Activated T-helper 1 cell treated with anti-CD3 and anti-CD28 coated beads, Interleukin-12 subunit alpha, Interleukin-12 subunit beta, Interleukin-2, Interleukin-4 antibody, amounts not matched to agents 30 ng/mL and 10 ng/mL and 1 ng/mL, durations not matched to agents 14 hours and 24 hours and 36 hours (primary cell): Measurements from ENCODE around the gene FUBP1. TPM values are rescaled to one million over a fixed set of nuclear protein-coding genes. Genes with fewer than 3 reads are reported as not detected.

Experiments
- DNase-seq: peaks from one replicate; pipeline ENCODE4 v3.0.0; 2021; ENCODE audit warnings: low spot score
- H3K27ac Mint-ChIP-seq: one replicate; pipeline ENCODE4 v1.8.0; 2021; ENCODE audit warnings: mild to moderate bottlenecking, mixed read lengths
- H3K27me3 Mint-ChIP-seq: one replicate; pipeline ENCODE4 v1.8.0; 2022; ENCODE audit warnings: mild to moderate bottlenecking, moderate library complexity, mixed read lengths; ENCODE audit not compliant: insufficient read depth
- H3K36me3 Mint-ChIP-seq: one replicate; pipeline ENCODE4 v1.8.0; 2021; ENCODE audit warnings: low read depth, mixed read lengths
- H3K4me1 Mint-ChIP-seq: one replicate; pipeline ENCODE4 v1.8.0; 2021; ENCODE audit warnings: low read depth, mixed read lengths
- H3K4me3 Mint-ChIP-seq: one replicate; pipeline ENCODE4 v1.8.0; 2021; ENCODE audit warnings: mild to moderate bottlenecking, moderate library complexity, mixed read lengths
- H3K9me3 Mint-ChIP-seq: one replicate; pipeline ENCODE4 v1.8.0; 2021; ENCODE audit warnings: mixed read lengths
- intact Hi-C: fragments of 100-400 bp; cut with micrococcal nuclease; formaldehyde crosslinking; loops from one replicate; pipeline ENCODE4 v1.15.1; 2024
- total RNA-seq: library from RNA; stranded (reverse); gene quantifications from 2 replicates; pipeline ENCODE4 v1.2.3, GENCODE V29; 2022

The FUBP1 gene
- total RNA-seq, 1 donor from 2014 or later, result 278 TPM

DNA sequence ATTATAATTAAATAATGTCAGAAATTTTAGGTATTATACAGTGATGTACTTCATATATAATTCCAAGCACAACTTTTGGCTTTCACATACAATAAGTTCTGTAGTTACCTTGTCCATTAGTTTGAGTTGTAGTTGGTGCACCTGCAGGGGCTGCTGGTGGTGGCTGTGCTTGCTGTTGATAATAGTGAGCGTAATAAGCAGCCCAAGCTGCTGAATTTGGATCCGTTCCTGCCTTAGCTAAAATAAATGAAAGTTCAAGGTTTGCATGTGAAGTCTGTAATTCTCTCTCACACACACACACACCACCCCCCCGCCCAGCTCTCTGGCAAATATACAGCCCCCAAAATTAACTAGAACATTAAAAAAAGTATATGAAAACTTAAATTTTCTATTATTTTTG lies 22.4 kb downstream of the FUBP1 start:
- Mint-ChIP-seq H3K27me3 (no peaks in the 10 kb centered on the region), H3K4me1 (peaks cover 18% of the 10 kb centered on the region), H3K4me3 (no peak overlapping the region), H3K36me3 (peaks cover 56% of the 10 kb centered on the region), H3K27ac (no peak overlapping the region), H3K9me3 (no peaks in the 10 kb centered on the region)
- intact Hi-C loops, result loop anchor here (1.0 to 10.0 kb wide), 2 partner anchors 8 to 232 kb away; no protein-coding TSS in a partner anchor
- no peak for DNase-seq

DNA sequence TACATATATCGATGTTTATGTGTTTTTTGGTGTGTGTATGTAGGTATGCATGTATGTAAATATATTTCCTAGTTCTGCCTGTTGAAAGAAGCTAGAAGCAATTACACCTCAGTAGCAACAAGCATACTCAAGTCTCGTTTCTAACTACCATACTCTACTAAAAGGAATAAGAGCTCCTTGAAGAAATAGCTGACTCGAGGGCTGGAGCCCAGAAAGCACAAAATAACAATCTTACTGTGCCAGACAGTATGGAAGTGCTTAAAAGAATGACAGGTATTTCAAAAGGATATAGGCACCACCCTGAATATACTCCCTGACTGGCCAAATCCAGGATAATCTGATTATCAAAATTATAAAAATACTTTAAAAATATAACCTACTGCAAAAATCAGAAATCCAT lies 23.2 kb downstream of the FUBP1 start:
- Mint-ChIP-seq H3K9me3 (no peaks in the 10 kb centered on the region), H3K36me3 (peaks cover 56% of the 10 kb centered on the region), H3K27ac (no peak overlapping the region), H3K4me3 (no peak overlapping the region), H3K4me1 (peaks cover 22% of the 10 kb centered on the region), H3K27me3 (no peaks in the 10 kb centered on the region)
- intact Hi-C loops, result loop anchor here (1.0 to 10.0 kb wide), 3 partner anchors 7 to 231 kb away; no protein-coding TSS in a partner anchor
- DNase-seq, result no peak

DNA sequence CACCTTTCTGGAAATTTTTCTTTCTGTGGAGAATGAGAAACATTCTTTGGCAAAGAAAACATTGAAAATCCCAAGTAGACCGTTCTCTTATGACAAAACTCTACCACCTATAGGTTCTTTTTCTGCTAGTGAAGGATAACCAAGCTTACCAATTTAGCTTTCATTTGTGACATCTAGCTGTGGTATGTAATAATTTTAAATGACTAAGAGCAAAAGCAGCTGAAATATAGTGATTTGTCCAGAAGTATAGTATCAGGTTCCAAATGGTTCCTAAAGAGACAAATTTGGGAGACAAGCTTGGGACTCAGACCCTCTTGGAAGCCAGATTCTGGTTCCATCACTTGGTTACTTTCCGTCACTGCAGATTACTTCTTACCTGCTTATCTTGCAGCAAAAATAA lies 24.4 kb downstream of the FUBP1 start:
- Mint-ChIP-seq H3K9me3 (no peaks in the 10 kb centered on the region), H3K4me1 (peaks cover 26% of the 10 kb centered on the region), H3K27ac (no peak overlapping the region), H3K4me3 (no peak overlapping the region), H3K27me3 (no peaks in the 10 kb centered on the region), H3K36me3 (peaks cover 48% of the 10 kb centered on the region)
- intact Hi-C loops, result loop anchor here (10.0 kb wide), 1 partner anchor 230 kb away; no protein-coding TSS in a partner anchor
- DNase-seq, result no peak

DNA sequence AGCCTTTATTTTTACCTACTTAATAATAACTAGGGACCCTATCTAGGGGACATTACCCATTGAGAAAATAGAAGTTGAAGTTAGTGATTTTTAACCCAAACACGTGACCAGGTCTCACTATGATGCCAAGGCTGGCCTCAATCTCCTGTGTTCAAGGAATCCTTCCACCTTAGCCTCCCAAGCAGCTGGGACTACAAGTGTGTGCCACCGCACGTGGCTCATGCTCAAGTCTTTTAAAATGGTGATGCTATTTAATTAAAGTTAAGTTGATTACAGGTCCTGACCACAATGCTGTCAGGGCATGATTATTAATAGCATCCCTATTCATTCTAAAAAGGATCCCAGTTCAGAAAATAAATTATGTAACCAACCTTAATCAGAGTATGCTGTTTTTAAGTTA lies 25.0 kb downstream of the FUBP1 start:
- intact Hi-C loops, result loop anchor here (10.0 kb wide), 1 partner anchor 229 kb away; no protein-coding TSS in a partner anchor
- DNase-seq, result no peak
- Mint-ChIP-seq H3K27me3 (no peaks in the 10 kb centered on the region), H3K36me3 (peaks cover 46% of the 10 kb centered on the region), H3K27ac (no peak overlapping the region), H3K4me1 (peaks cover 23% of the 10 kb centered on the region), H3K9me3 (no peaks in the 10 kb centered on the region), H3K4me3 (no peak overlapping the region)

DNA sequence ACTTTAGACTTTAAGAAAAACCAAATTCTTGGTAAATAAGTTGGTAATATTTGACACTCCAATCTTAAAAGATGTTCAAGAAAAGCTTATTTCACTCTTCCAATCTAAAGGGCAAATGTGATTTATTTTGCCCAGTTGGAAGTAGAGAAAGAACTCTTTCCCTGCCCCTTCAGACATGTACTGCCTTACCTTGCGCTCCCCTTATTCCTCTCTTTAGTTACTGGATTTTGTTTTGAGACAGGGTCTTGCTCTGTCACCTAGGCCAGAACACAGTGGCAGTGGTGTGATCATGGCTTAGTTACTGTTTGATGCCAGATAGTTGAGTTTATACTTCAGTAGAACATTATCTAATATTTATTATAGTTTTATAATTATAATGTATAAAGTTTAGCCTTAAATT lies 27.5 kb downstream of the FUBP1 start:
- peaks cover 22% of the 10 kb centered on the region for H3K4me1 Mint-ChIP-seq
- no peak overlapping the region for H3K27ac Mint-ChIP-seq
- no peaks in the 10 kb centered on the region for H3K9me3 Mint-ChIP-seq
- DNase-seq, result no peak
- H3K27me3 Mint-ChIP-seq, result no peaks in the 10 kb centered on the region
- intact Hi-C loops, result loop anchor here (2.0 to 10.0 kb wide), 2 partner anchors 13 to 227 kb away; no protein-coding TSS in a partner anchor
- peaks cover 52% of the 10 kb centered on the region for H3K36me3 Mint-ChIP-seq
- H3K4me3 Mint-ChIP-seq, result no peak overlapping the region

DNA sequence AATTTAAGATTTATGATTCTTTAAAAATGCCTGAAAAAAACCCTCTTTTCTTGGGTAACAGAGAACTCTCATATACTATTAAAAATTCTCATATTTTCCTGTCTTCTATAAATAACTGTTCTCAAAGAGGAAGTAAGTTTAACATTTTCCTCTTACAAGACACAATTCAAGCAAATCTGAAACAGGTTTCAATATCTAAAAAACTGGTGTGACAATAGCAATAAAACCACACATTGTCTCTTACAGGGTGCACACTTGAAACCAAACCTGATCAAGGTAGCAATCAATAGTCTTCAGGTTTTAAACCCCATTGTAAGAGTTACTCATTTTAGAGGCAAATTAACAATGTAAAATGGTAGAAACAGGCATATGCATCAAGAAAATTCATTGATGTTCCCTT lies 28.0 kb downstream of the FUBP1 start:
- intact Hi-C loops, result loop anchor here (2.0 to 10.0 kb wide), 2 partner anchors 14 to 226 kb away; no protein-coding TSS in a partner anchor
- Mint-ChIP-seq H3K36me3 (peaks cover 52% of the 10 kb centered on the region), H3K27ac (no peak overlapping the region), H3K4me1 (peaks cover 22% of the 10 kb centered on the region), H3K4me3 (no peak overlapping the region), H3K9me3 (no peaks in the 10 kb centered on the region), H3K27me3 (no peaks in the 10 kb centered on the region)
- DNase-seq, result no peak

DNA sequence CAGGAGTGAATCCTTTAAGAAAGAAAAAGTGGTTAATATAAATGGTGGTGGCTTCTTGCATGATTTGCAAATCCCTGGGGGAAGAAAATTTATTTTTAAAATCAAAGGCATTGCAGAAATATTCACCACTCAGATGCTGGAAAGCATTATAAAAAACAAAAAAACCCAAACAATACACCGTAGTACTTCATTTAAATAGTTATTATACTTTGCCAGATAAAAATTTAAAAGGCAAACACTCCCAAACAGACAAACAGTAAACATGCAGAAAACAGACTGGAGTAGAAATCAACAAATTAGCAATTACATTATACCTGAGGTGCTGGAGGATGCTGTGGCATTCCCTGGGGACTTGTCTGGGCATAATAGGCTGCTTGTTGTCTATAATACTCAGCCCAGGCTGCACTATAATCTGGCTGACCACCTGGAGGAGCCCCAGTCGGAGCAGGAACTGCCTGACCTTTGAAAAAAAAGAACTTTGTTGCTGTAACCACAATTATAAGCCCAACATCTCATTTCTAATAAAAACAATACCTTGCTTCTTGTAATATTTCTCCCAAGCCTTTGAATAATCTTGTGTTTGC lies 29.9 kb downstream of the FUBP1 start:
- H3K27ac Mint-ChIP-seq, result no peak overlapping the region
- H3K36me3 Mint-ChIP-seq, result peaks cover 50% of the 10 kb centered on the region
- H3K27me3 Mint-ChIP-seq, result no peaks in the 10 kb centered on the region
- no peaks in the 10 kb centered on the region for H3K9me3 Mint-ChIP-seq
- intact Hi-C loops, result loop anchor here (1.0 to 10.0 kb wide), 2 partner anchors 7 to 124 kb away; no protein-coding TSS in a partner anchor
- DNase-seq, result no peak
- peaks cover 22% of the 10 kb centered on the region for H3K4me1 Mint-ChIP-seq
- H3K4me3 Mint-ChIP-seq, result no peak overlapping the region

DNA sequence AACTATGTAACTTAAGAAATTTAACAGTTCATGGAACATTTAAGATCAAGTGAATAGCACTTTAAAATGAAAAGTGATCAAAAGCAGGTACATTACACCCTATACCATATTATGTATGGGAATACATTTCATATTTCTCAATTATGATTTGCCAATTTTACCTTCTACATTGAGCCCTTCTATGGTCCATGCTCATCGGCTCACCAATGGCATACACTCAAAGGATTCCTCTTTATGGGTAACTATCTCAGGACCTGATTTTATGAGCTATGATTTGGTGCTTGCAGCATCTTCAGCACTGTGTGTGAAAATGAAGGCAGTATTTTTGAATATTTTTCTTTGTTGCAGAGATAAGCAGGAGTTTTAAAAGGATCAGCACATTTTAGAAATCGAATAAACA lies 33.5 kb downstream of the FUBP1 start:
- intact Hi-C loops, result loop anchor here (10.0 kb wide), 1 partner anchor 121 kb away; no protein-coding TSS in a partner anchor
- Mint-ChIP-seq H3K36me3 (peaks cover 46% of the 10 kb centered on the region), H3K27ac (no peak overlapping the region), H3K4me3 (no peak overlapping the region), H3K9me3 (no peaks in the 10 kb centered on the region), H3K4me1 (peaks cover 27% of the 10 kb centered on the region), H3K27me3 (no peaks in the 10 kb centered on the region)
- no peak for DNase-seq

DNA sequence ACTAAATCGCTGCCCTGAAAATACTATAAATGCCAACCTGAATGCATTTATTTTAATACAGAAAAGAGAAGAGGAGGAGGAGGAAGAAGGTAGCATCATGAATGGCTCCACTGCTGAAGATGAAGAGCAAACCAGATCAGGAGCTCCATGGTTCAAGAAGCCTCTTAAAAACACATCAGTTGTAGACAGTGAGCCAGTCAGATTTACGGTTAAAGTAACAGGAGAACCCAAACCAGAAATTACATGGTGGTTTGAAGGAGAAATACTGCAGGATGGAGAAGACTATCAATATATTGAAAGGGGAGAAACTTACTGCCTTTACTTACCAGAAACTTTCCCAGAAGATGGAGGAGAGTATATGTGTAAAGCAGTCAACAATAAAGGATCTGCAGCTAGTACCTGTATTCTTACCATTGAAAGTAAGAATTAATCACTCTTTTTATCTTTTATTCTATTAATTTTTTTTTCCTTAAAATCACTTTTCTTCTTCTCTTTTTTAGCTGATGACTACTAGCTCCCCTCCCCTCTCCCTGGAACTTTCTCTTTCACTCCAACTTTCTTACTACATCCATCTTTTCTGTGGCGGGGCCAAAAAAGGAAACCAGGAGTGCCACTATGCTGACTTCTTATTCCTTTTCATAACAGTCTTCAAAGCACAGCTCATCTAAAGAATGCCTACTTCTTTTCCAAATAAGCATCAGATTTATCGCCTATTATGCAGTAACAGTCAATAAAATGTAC lies 36.3 kb downstream of the FUBP1 start:
- DNase-seq, result no peak
- H3K36me3 Mint-ChIP-seq, result peaks cover 32% of the 10 kb centered on the region
- peaks cover 20% of the 10 kb centered on the region for H3K4me1 Mint-ChIP-seq
- peak overlapping the region; percentile 4 for H3K27ac Mint-ChIP-seq
- no peaks in the 10 kb centered on the region for H3K9me3 Mint-ChIP-seq
- intact Hi-C loops, result loop anchor here (10.0 kb wide), 1 partner anchor 118 kb away; no protein-coding TSS in a partner anchor
- no peaks in the 10 kb centered on the region for H3K27me3 Mint-ChIP-seq
- no peak overlapping the region for H3K4me3 Mint-ChIP-seq

DNA sequence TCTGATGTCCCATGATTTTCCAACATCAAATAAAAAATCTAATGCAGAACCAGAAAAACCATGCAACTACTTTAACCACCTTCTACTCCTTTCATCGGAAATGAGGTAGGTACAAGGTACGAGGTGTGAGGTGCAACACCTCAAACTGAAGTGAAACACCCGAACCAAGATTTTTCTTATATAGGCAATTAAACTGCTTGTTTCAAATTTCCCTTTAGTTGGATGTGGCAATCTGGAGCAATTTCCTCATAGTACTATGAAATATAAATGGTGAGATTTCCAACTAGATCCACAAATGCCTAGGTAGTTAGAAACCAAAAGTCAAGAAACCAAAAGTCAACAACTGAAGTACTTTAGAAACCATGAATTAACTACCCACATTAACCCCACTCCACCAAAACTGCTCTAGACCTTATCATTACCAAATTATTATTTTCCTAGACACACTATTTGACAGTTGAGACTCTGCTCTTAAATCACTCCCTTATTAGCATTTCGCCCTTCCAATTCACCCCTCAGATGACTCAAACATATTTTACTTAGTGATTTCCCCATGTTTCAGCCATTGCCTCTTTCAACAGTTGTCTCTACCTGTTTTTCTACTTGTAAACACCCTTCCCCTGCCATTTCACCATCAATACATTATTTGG lies 37.8 kb downstream of the FUBP1 start:
- Mint-ChIP-seq H3K4me1 (peaks cover 20% of the 10 kb centered on the region), H3K4me3 (no peak overlapping the region), H3K36me3 (peaks cover 29% of the 10 kb centered on the region), H3K27me3 (no peaks in the 10 kb centered on the region), H3K9me3 (no peaks in the 10 kb centered on the region), H3K27ac (peak overlapping the region; percentile 14)
- intact Hi-C loops, result loop anchor here (10.0 kb wide), 1 partner anchor 116 kb away; no protein-coding TSS in a partner anchor
- DNase-seq, result no peak

DNA sequence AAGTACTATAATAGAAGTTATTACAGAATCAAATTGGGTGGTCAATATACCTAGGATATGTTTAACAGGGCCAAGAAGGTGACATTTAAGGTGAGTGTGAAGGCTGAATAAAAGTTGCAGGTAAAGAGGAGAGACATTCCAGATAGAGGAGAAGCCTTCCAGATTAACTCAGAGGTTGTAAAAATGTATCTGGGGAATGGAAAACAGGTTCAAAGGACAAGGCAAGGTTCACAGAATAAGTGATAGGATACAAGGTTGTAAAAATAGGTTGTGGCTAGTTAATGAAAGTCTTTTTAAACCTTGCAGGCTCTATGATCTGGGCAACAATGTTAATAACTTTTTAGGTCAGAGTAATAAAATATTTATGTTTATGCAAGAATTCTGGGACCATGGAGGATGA lies 40.2 kb downstream of the FUBP1 start:
- H3K4me1 Mint-ChIP-seq, result peaks cover 20% of the 10 kb centered on the region
- no peaks in the 10 kb centered on the region for H3K9me3 Mint-ChIP-seq
- H3K36me3 Mint-ChIP-seq, result peaks cover 20% of the 10 kb centered on the region
- intact Hi-C loops, result no loop called here
- H3K4me3 Mint-ChIP-seq, result no peak overlapping the region
- no peak for DNase-seq
- H3K27ac Mint-ChIP-seq, result no peak overlapping the region
- no peaks in the 10 kb centered on the region for H3K27me3 Mint-ChIP-seq

DNA sequence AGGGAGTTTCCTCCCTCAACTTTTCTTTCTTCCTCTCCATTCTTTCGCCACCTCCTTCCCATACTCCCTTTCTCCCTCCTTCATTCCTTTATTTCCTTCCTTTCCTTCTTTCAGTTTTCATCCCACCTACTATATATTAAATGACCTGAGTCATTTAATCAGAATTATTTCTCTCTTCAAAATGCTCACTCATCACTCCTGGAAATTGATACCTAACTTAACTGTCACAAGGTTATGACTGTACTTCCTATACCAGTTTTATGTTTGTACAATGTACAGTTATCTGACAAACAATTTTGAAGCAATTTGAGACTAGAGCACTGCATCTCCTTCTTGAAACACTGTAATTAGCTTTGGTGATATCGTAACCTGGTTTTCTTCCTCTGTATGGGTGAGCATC lies 49.1 kb downstream of the FUBP1 start:
- intact Hi-C loops, result no loop called here
- H3K4me3 Mint-ChIP-seq, result no peak overlapping the region
- no peaks in the 10 kb centered on the region for H3K36me3 Mint-ChIP-seq
- DNase-seq, result no peak
- no peaks in the 10 kb centered on the region for H3K9me3 Mint-ChIP-seq
- peaks cover 5% of the 10 kb centered on the region for H3K4me1 Mint-ChIP-seq
- no peak overlapping the region for H3K27ac Mint-ChIP-seq
- no peaks in the 10 kb centered on the region for H3K27me3 Mint-ChIP-seq

DNA sequence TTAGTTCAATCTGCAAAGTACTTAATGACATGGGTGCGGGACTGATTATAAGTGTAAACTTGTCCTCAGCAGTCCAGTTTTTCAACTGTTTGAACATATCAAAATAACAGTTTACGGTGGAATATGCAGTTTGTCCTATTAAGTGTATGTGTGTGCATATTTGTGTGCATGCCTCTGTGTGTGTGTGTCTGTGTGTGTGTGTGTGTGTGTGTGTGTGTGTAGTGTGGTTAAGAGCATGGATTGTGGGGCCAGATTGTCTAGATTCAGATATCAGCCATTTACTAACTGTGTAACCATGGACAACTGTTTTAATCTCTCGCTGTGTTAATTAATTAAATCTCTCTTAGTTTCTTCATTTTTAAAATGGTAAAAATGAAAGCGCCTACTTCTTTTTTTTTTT lies 51.5 kb downstream of the FUBP1 start:
- H3K4me1 Mint-ChIP-seq, result peaks cover 5% of the 10 kb centered on the region
- no peak overlapping the region for H3K4me3 Mint-ChIP-seq
- H3K27me3 Mint-ChIP-seq, result peaks cover 1% of the 10 kb centered on the region
- no peaks in the 10 kb centered on the region for H3K9me3 Mint-ChIP-seq
- intact Hi-C loops, result loop anchor here (2.0 kb wide), 2 partner anchors 51 to 77 kb away; partner anchors contain the start of genes DNAJB4 and FUBP1
- no peak for DNase-seq
- no peaks in the 10 kb centered on the region for H3K36me3 Mint-ChIP-seq
- H3K27ac Mint-ChIP-seq, result no peak overlapping the region
